ENCODE data around the gene PRKCA. TPM values are rescaled to one million over a fixed set of nuclear protein-coding genes. Genes with fewer than 3 reads are reported as not detected.

The PRKCA gene
- total and polyA plus RNA-seq, 9 of the 15 experiments (the other 6 are each of a cell fraction or from before 2014, with no cell fraction given): 3.2 to 33.0 (median 17.8) TPM

DNA sequence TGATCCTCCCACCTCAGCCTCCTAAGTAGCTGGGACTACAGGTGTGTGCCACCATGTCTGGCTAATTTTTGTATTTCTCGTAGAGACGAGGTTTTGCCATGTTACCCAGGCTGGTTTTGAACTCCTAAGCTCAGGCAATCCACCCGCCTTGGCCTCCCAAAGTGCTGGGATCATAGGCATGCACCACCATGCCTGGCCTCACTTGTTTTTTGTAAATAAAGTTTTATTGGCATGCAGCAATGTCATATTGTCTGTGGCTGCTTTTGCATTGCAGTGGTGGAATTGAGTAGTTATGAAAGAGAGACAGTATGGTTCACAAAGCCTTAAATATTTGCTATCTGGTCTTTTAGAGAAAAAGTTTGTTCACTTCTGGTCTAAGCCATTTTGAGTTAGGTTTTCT, 124.7 kb downstream of the PRKCA start:
- no peak for FAIRE-seq
- no peak for TF ChIP-seq NR4A1 (CRISPR knock-in tag; IDR thresholded peaks at IDR 0.05)
- TF ChIP-seq NR4A1 (tag; IDR thresholded peaks at IDR 0.05): no peak
- TF ChIP-seq, protein P1, sequence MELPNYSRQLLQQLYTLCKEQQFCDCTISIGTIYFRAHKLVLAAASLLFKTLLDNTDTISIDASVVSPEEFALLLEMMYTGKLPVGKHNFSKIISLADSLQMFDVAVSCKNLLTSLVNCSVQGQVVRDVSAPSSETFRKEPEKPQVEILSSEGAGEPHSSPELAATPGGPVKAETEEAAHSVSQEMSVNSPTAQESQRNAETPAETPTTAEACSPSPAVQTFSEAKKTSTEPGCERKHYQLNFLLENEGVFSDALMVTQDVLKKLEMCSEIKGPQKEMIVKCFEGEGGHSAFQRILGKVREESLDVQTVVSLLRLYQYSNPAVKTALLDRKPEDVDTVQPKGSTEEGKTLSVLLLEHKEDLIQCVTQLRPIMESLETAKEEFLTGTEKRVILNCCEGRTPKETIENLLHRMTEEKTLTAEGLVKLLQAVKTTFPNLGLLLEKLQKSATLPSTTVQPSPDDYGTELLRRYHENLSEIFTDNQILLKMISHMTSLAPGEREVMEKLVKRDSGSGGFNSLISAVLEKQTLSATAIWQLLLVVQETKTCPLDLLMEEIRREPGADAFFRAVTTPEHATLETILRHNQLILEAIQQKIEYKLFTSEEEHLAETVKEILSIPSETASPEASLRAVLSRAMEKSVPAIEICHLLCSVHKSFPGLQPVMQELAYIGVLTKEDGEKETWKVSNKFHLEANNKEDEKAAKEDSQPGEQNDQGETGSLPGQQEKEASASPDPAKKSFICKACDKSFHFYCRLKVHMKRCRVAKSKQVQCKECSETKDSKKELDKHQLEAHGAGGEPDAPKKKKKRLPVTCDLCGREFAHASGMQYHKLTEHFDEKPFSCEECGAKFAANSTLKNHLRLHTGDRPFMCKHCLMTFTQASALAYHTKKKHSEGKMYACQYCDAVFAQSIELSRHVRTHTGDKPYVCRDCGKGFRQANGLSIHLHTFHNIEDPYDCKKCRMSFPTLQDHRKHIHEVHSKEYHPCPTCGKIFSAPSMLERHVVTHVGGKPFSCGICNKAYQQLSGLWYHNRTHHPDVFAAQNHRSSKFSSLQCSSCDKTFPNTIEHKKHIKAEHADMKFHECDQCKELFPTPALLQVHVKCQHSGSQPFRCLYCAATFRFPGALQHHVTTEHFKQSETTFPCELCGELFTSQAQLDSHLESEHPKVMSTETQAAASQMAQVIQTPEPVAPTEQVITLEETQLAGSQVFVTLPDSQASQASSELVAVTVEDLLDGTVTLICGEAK (IDR thresholded peaks at IDR 0.05): peak; percentile 89
- TF ChIP-seq, protein P1 (CRISPR knock-in tag; IDR thresholded peaks at IDR 0.05): peak; percentile 90
- TF ChIP-seq ZNF316 (IDR thresholded peaks at IDR 0.05): no peak
- no peak for TF ChIP-seq GABPB1 (CRISPR knock-in tag; IDR thresholded peaks at IDR 0.05)
- no peak for TF ChIP-seq EWSR1 (IDR thresholded peaks at IDR 0.05; ENCODE audit: borderline replicate concordance, low read depth, partially characterized antibody)
- TF ChIP-seq, protein P2, sequence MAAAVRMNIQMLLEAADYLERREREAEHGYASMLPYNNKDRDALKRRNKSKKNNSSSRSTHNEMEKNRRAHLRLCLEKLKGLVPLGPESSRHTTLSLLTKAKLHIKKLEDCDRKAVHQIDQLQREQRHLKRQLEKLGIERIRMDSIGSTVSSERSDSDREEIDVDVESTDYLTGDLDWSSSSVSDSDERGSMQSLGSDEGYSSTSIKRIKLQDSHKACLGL (CRISPR knock-in tag; IDR thresholded peaks at IDR 0.05; ENCODE audit: borderline replicate concordance, poor library complexity, severe bottlenecking): no peak
- in situ Hi-C loops (cut with MboI): no loop called here

More for the DNA sequence above, 124.7 kb downstream of the PRKCA start:
- no TSS peak for BruUV-seq (replicated peaks)
- H3K9me1 ChIP-seq (ENCODE audit: control insufficient read depth, insufficient read depth, low read length): peaks cover 2% of the 10 kb centered on the region
- H3K4me1 ChIP-seq (replicated peaks in 1 of 2; ENCODE audit: control insufficient read depth in 2 of 2, insufficient read depth in 2 of 2, low read length in 2 of 2): no peaks in the 10 kb centered on the region; a peak in 3 of 5 replicates
- H3K36me3 ChIP-seq (ENCODE audit: control insufficient read depth, insufficient read depth, low read length): no peaks in the 10 kb centered on the region; the same call in 2 of the 3 replicates
- intact Hi-C loops (cut with micrococcal nuclease): loop anchor here (2.0 to 5.0 kb wide), 2 partner anchors 125 to 140 kb away; partner anchors contain the start of gene PRKCA
- CTCF ChIA-PET (ENCODE audit: low intra/inter-chr PET ratio): no interaction called here
- 57% methylated on average over 3 of the region's 3 CpGs for WGBS (ENCODE audit: insufficient coverage, low coverage, missing lambda C conversion rate)
- no peak overlapping the region for H3K9ac ChIP-seq (ENCODE audit: insufficient read depth in 1 of 2, low read depth in 2 of 2, low read length in 2 of 2)
- ATAC-seq (no peak), DNase-seq (ENCODE audit: extremely low read depth in 1 of 4, low spot score in 3 of 4) (no peak)
- H3K4me2 ChIP-seq (ENCODE audit: insufficient read depth, low read length): no peak overlapping the region
- H2AFZ ChIP-seq (ENCODE audit: low read depth, low read length): no peak overlapping the region
- POLR2A ChIA-PET: no interaction called here
- H3K4me3 ChIP-seq: no peak overlapping the region
- H3K27me3 ChIP-seq (ENCODE audit: control insufficient read depth in 2 of 2, insufficient read depth in 2 of 2, low read length in 2 of 2): no peaks in the 10 kb centered on the region
- H3K9me3 ChIP-seq (replicated peaks; ENCODE audit: control insufficient read depth, insufficient read depth, low read depth, low read length): no peaks in the 10 kb centered on the region
- peaks cover 37% of the 10 kb centered on the region for H3K79me2 ChIP-seq (ENCODE audit: control insufficient read depth, insufficient read depth, low read length)
- H3K27ac ChIP-seq (ENCODE audit: extremely low read depth, low read depth, low read length): no peak overlapping the region
- peaks cover 4% of the 10 kb centered on the region; the same call in 1 of the 2 replicates for H4K20me1 ChIP-seq (replicated peaks; ENCODE audit: control insufficient read depth, insufficient read depth, low read length)

Measured in K562 (cell line).